ENCODE results near the gene SBNO1.
"Not testable (repeated sequence)": the region's sequence is repeated elsewhere in the genome, so short reads cannot be mapped to it uniquely, and the experiment has no call there.

SBNO1 gene

DNA sequence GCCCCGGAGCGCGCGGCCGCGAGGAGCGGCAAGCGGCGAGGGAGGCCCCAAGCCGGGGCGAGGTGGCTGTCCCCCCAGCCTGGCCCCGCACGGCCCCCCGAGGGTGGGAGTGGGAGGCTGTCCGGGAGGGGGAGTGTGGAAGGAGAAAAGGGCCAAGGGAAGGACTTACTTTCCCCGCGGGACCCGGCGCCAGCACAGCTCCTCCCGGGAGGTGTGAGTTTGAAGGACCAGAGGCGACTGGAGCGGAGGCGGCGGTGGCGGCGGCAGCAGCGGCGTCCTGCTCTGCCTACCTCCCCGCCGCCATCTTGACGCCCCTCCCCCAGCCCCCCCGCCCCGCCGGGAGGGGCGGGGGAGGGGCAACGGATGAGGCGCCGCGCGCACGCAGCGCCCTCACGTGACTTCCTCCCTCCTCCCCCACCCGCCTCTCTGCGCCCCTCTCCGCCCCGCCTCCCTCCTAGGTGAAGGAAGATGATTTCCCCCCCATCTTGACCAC, at the start of gene SBNO1:
SBNO1 (minus strand) TSS at position 316 of the 493 bp plus-strand sequence. CDS start 14,406 bp downstream, outside the sequence.
- H3K79me2 ChIP-seq (ENCODE audit: insufficient read depth, low read length), result peaks cover 50% of the 10 kb centered on the region

DNA sequence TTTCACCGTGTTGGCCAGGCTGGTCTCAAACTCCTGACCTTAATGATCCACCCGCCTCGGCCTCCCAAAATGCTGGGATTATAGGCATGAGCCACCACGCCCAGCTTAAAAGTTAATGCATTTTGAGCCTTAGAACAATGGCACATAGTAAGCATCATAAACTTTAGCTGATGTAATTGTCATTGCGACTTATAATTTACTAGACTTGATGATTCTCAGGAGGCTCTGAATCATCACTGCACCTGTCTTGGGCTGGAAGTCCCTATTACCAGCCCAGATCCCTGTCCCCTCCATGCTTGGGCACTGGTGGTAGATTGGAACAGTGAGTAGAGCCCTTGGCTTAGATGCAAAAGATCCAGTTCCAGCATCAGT, 45.4 kb upstream of the SBNO1 start:
- TF ChIP-seq, protein P1, sequence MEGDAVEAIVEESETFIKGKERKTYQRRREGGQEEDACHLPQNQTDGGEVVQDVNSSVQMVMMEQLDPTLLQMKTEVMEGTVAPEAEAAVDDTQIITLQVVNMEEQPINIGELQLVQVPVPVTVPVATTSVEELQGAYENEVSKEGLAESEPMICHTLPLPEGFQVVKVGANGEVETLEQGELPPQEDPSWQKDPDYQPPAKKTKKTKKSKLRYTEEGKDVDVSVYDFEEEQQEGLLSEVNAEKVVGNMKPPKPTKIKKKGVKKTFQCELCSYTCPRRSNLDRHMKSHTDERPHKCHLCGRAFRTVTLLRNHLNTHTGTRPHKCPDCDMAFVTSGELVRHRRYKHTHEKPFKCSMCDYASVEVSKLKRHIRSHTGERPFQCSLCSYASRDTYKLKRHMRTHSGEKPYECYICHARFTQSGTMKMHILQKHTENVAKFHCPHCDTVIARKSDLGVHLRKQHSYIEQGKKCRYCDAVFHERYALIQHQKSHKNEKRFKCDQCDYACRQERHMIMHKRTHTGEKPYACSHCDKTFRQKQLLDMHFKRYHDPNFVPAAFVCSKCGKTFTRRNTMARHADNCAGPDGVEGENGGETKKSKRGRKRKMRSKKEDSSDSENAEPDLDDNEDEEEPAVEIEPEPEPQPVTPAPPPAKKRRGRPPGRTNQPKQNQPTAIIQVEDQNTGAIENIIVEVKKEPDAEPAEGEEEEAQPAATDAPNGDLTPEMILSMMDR (conservative IDR thresholded peaks at IDR 0.05; ENCODE audit: low read length), result no peak
- TF ChIP-seq EZH2phosphoT487 (IDR thresholded peaks at IDR 0.05; ENCODE audit: borderline replicate concordance), result no peak
- Histone ChIP-seq H3K9me3 (ENCODE audit: insufficient read depth, low read depth, low read length) (no peaks in the 10 kb centered on the region), H3K79me2 (ENCODE audit: insufficient read depth, low read length) (no peaks in the 10 kb centered on the region), H2AFZ (ENCODE audit: low read length) (no peak overlapping the region), H3F3A (ENCODE audit: low read depth) (no peaks in the 10 kb centered on the region), H3K36me3 (ENCODE audit: insufficient read depth, low read length) (peaks cover 35% of the 10 kb centered on the region; the same call in 1 of the 2 replicates), H3K4me2 (ENCODE audit: low read depth, low read length, poor library complexity, severe bottlenecking) (no peak overlapping the region), H4K20me1 (ENCODE audit: insufficient read depth, low read length, poor library complexity, severe bottlenecking) (no peaks in the 10 kb centered on the region), H3K4me1 (ENCODE audit: insufficient read depth, low read length, poor library complexity, severe bottlenecking) (no peaks in the 10 kb centered on the region), H3K4me3 (ENCODE audit: low read length, poor library complexity, severe bottlenecking) (no peak overlapping the region), H3K27me3 (ENCODE audit: insufficient read depth, low read length, poor library complexity, severe bottlenecking) (no peaks in the 10 kb centered on the region), H3K9ac (ENCODE audit: low read depth, low read length, poor library complexity, severe bottlenecking) (no peak overlapping the region), H3K9me2 (replicated peaks; ENCODE audit: low read depth, low read length) (no peaks in the 10 kb centered on the region)

More for the DNA sequence above, at the start of gene SBNO1:
- Histone ChIP-seq H3K9ac (ENCODE audit: low read depth, low read length, poor library complexity, severe bottlenecking) (peak within 1 kb of the TSS; percentile 83), H3K4me1 (ENCODE audit: insufficient read depth, low read length, poor library complexity, severe bottlenecking) (peaks cover 22% of the 10 kb centered on the region), H3F3A (ENCODE audit: low read depth) (peaks cover 4% of the 10 kb centered on the region; the same call in 1 of the 2 replicates), H4K20me1 (ENCODE audit: insufficient read depth, low read length, poor library complexity, severe bottlenecking) (peaks cover 44% of the 10 kb centered on the region), H3K36me3 (ENCODE audit: insufficient read depth, low read length) (no peaks in the 10 kb centered on the region), H3K9me3 (ENCODE audit: insufficient read depth, low read depth, low read length) (no peaks in the 10 kb centered on the region), H3K27me3 (ENCODE audit: insufficient read depth, low read length, poor library complexity, severe bottlenecking) (no peaks in the 10 kb centered on the region), H2AFZ (ENCODE audit: low read length) (peak within 1 kb of the TSS; percentile 85), H3K4me2 (ENCODE audit: low read depth, low read length, poor library complexity, severe bottlenecking) (peak within 1 kb of the TSS; percentile 96), H3K4me3 (ENCODE audit: low read length, poor library complexity, severe bottlenecking) (peak within 1 kb of the TSS; percentile 84), H3K9me2 (replicated peaks; ENCODE audit: low read depth, low read length) (no peaks in the 10 kb centered on the region)
- TF ChIP-seq, protein P1 (conservative IDR thresholded peaks at IDR 0.05; ENCODE audit: low read length), result no peak
- no peak for TF ChIP-seq EZH2phosphoT487 (IDR thresholded peaks at IDR 0.05; ENCODE audit: borderline replicate concordance)

DNA sequence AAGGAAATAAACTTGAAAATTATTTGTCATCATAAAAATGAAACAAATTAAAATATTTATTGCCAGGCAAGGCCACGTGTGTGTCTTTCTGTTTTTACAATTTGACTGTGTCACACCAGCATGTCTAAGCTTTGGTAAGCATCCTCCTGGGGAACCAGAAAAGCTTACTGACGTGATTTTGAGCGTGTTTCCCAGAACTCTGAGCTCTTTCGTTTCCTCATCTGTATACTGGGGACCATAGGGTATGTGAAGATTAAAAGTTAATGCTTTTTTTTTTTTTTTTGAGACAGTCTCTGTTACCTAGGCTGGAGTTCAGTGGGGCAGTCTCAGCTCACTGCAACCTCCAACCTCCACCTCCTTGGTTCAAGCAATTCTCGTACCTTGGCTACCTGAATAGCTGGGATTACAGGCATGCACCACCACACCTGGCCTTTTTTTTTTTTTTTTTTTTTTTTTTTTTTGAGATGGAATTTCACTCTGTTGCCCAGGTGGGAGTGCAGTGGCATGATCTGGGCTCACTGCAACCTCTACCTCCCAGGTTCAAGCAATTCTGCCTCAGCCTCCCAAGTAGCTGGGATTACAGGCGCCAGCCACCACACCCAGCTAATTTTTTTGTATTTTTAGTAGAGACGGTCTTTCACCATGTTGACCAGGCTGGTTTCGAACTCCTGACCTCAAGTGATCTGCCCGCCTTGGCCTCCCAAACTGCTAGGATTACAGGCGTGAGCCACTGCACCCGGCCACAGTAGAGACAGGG, 44.8 kb upstream of the SBNO1 start:
- not testable (repeated sequence) for H2AFZ ChIP-seq (ENCODE audit: low read length)

DNA sequence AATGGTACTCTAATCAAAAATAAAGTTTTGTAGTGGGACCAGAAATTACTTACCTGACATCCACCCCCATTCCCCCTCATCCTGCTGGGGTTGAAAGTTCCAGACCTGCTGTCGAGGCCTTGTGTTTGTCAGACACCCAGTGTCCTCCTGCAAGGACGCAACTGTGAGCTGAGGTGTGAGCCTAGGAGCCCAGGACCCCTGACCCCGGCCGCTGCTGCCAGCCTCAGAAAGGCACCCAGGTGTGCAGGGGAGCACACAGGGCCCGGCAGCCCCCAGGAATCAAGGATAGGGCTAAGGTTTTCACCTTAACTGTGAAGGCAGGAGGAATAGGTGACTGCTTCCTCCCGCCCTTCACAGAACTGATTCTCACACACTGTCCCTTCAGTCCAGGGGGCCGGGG, 44.0 kb upstream of the SBNO1 start:
- H3F3A ChIP-seq (ENCODE audit: low read depth); H4K20me1 ChIP-seq (ENCODE audit: insufficient read depth, low read length, poor library complexity, severe bottlenecking); H3K4me2 ChIP-seq (ENCODE audit: low read depth, low read length, poor library complexity, severe bottlenecking); H3K4me1 ChIP-seq (ENCODE audit: insufficient read depth, low read length, poor library complexity, severe bottlenecking); H3K9ac ChIP-seq (ENCODE audit: low read depth, low read length, poor library complexity, severe bottlenecking); H3K9me3 ChIP-seq (ENCODE audit: insufficient read depth, low read depth, low read length); H2AFZ ChIP-seq (ENCODE audit: low read length); H3K27me3 ChIP-seq (ENCODE audit: insufficient read depth, low read length, poor library complexity, severe bottlenecking); H3K4me3 ChIP-seq (ENCODE audit: low read length, poor library complexity, severe bottlenecking); H3K79me2 ChIP-seq (ENCODE audit: insufficient read depth, low read length); H3K9me2 ChIP-seq (replicated peaks; ENCODE audit: low read depth, low read length): not testable (repeated sequence)
- H3K36me3 ChIP-seq (ENCODE audit: insufficient read depth, low read length), result peaks cover 49% of the 10 kb centered on the region

More for the DNA sequence above, 44.8 kb upstream of the SBNO1 start:
- H3K4me1 ChIP-seq (ENCODE audit: insufficient read depth, low read length, poor library complexity, severe bottlenecking); H3K27me3 ChIP-seq (ENCODE audit: insufficient read depth, low read length, poor library complexity, severe bottlenecking); H3K79me2 ChIP-seq (ENCODE audit: insufficient read depth, low read length); H3K9me3 ChIP-seq (ENCODE audit: insufficient read depth, low read depth, low read length); H3K4me3 ChIP-seq (ENCODE audit: low read length, poor library complexity, severe bottlenecking); H3K9me2 ChIP-seq (replicated peaks; ENCODE audit: low read depth, low read length); H3K9ac ChIP-seq (ENCODE audit: low read depth, low read length, poor library complexity, severe bottlenecking); H3K4me2 ChIP-seq (ENCODE audit: low read depth, low read length, poor library complexity, severe bottlenecking); H4K20me1 ChIP-seq (ENCODE audit: insufficient read depth, low read length, poor library complexity, severe bottlenecking); H3F3A ChIP-seq (ENCODE audit: low read depth): not testable (repeated sequence)
- peaks cover 41% of the 10 kb centered on the region; the same call in 1 of the 2 replicates for H3K36me3 ChIP-seq (ENCODE audit: insufficient read depth, low read length)

DNA sequence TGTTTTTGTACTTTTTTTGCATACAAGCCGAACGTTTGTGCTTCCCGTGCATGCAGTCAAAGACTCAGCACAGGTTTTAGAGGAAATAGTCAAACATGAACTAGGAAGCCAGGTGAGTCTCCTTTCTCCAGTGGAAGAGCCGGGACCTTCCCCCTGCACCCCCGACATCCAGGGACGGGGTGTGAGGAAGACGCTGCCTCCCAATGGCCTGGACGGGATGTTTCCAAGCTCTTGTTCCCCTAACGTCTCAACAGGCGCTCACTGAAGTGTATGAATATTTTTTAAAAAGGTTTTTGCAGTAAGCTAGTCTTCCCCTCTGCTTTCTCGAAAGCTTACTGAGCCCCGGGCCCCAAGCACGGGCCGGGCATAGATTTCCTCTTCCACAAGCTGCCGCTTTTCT, 43.3 kb upstream of the SBNO1 start:
- H3K27me3 ChIP-seq (ENCODE audit: insufficient read depth, low read length, poor library complexity, severe bottlenecking); H3K9me2 ChIP-seq (replicated peaks; ENCODE audit: low read depth, low read length); H4K20me1 ChIP-seq (ENCODE audit: insufficient read depth, low read length, poor library complexity, severe bottlenecking); H3F3A ChIP-seq (ENCODE audit: low read depth); H3K4me1 ChIP-seq (ENCODE audit: insufficient read depth, low read length, poor library complexity, severe bottlenecking); H3K4me3 ChIP-seq (ENCODE audit: low read length, poor library complexity, severe bottlenecking); H3K79me2 ChIP-seq (ENCODE audit: insufficient read depth, low read length); H2AFZ ChIP-seq (ENCODE audit: low read length); H3K4me2 ChIP-seq (ENCODE audit: low read depth, low read length, poor library complexity, severe bottlenecking); H3K9ac ChIP-seq (ENCODE audit: low read depth, low read length, poor library complexity, severe bottlenecking); H3K9me3 ChIP-seq (ENCODE audit: insufficient read depth, low read depth, low read length): not testable (repeated sequence)
- peaks cover 56% of the 10 kb centered on the region for H3K36me3 ChIP-seq (ENCODE audit: insufficient read depth, low read length)

DNA sequence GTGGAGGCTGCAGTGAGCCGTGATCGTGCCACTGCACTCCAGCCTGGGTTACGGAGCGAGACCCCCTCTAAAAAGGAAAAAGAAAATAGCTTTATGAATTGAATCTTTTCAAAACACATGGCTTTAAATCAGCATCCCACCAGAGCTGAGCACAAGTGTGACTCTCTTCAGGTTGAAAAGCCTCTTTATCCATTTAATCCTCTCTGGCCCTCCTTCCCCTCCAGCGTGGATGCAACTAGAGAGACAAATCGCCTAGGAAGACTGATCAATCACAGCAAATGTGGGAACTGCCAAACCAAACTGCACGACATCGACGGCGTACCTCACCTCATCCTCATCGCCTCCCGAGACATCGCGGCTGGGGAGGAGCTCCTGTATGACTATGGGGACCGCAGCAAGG, 42.6 kb upstream of the SBNO1 start:
- peaks cover 57% of the 10 kb centered on the region for H3K36me3 ChIP-seq (ENCODE audit: insufficient read depth, low read length)
- H3K79me2 ChIP-seq (ENCODE audit: insufficient read depth, low read length); H4K20me1 ChIP-seq (ENCODE audit: insufficient read depth, low read length, poor library complexity, severe bottlenecking); H3K9ac ChIP-seq (ENCODE audit: low read depth, low read length, poor library complexity, severe bottlenecking); H3K4me2 ChIP-seq (ENCODE audit: low read depth, low read length, poor library complexity, severe bottlenecking); H3K27me3 ChIP-seq (ENCODE audit: insufficient read depth, low read length, poor library complexity, severe bottlenecking); H3K4me3 ChIP-seq (ENCODE audit: low read length, poor library complexity, severe bottlenecking); H3K4me1 ChIP-seq (ENCODE audit: insufficient read depth, low read length, poor library complexity, severe bottlenecking); H3F3A ChIP-seq (ENCODE audit: low read depth); H3K9me3 ChIP-seq (ENCODE audit: insufficient read depth, low read depth, low read length); H2AFZ ChIP-seq (ENCODE audit: low read length); H3K9me2 ChIP-seq (replicated peaks; ENCODE audit: low read depth, low read length): not testable (repeated sequence)

Measured in Loucy (cell line).